PC-9 (cell line): Measurements from ENCODE around the gene STING1.

Experiments
- EZH2 ChIP-seq: fragments of 200-600 bp; sonication (generic); IDR thresholded peaks from 2 replicates; pipeline ENCODE4 v1.8.0; 2017; ENCODE audit warnings: antibody characterized with exemption, low read depth
- TF ChIP-seq, protein P1 (sequence below): fragments of 200-600 bp; sonication (generic); conservative IDR thresholded peaks from 2 replicates; pipeline ENCODE4 v1.6.1; 2017; ENCODE audit warnings: mixed run types, antibody characterized with exemption, mild to moderate bottlenecking, moderate library complexity

DNA sequence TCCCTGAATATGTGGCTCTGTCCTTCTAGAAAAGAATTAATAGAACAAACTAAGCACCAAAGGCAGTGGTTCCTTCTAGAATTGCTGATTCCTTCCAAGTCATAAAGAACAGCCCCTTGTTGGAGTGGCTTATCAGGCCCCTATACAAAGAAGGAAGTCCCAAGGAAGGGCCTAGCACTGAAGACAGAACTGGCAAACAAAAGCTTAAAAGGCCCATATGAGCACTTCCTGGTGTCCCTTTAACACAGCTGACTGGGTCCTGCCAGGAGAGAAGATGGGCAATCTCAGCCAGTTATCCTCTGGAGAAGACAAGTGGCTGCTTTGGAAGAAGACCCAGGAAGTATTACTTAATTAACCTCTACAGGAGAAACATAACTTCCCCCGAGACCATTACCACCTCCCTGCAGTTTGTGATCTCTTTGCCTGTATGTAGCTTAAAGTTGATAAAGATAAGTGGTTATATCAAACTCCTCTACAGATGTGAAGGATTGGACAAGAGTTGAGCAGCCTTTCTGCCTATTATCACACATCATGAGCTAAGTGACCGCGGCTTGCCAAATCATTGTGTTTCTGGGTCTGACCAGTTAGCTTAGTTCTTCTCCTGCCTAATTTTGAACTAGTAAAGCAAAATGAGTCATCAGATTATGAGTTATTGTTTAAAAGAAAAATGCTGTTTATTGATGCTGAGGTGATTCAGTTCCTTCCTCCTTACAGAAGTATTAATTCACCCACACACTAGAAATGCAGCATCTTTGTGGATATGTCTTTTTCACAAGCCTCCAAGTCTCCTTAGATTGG is 13.3 kb upstream of the STING1 start:
- TF ChIP-seq, protein P1, sequence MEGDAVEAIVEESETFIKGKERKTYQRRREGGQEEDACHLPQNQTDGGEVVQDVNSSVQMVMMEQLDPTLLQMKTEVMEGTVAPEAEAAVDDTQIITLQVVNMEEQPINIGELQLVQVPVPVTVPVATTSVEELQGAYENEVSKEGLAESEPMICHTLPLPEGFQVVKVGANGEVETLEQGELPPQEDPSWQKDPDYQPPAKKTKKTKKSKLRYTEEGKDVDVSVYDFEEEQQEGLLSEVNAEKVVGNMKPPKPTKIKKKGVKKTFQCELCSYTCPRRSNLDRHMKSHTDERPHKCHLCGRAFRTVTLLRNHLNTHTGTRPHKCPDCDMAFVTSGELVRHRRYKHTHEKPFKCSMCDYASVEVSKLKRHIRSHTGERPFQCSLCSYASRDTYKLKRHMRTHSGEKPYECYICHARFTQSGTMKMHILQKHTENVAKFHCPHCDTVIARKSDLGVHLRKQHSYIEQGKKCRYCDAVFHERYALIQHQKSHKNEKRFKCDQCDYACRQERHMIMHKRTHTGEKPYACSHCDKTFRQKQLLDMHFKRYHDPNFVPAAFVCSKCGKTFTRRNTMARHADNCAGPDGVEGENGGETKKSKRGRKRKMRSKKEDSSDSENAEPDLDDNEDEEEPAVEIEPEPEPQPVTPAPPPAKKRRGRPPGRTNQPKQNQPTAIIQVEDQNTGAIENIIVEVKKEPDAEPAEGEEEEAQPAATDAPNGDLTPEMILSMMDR: no peak
- TF ChIP-seq EZH2: no peak
